Ovary (tissue), 9 donors: ENCODE measurements around the gene CCDC60. TPM values are rescaled to one million over a fixed set of nuclear protein-coding genes. Genes with fewer than 3 reads are reported as not detected.

Source experiments
- DNase-seq, 5 donors: peaks; one replicate each; pipeline ENCODE4 v3.0.0-alpha.2; 2019 to 2020
- H3K27ac ChIP-seq, 2 donors: fragments of 200-600 bp; one replicate each; pipeline versions ENCODE4 v1.5.1 to v1.8.0; 2019 to 2022
- H3K27me3 ChIP-seq: fragments of 200-600 bp; one replicate; pipeline ENCODE4 v1.8.0; 2022
- H3K36me3 ChIP-seq: fragments of 200-600 bp; sonication (generic); one replicate; pipeline ENCODE4 v1.5.1; 2019
- H3K4me1 ChIP-seq: one replicate; pipeline ENCODE4 v1.8.1; 2013; ENCODE audit warnings: mild to moderate bottlenecking, moderate library complexity; ENCODE audit not compliant: insufficient read depth
- H3K4me3 ChIP-seq: fragments of 200-600 bp; sonication (generic); one replicate; pipeline ENCODE4 v1.5.1; 2017
- H3K9me3 ChIP-seq, 2 donors: fragments of 200-600 bp in 1 of 2; sonication (generic) in 1 of 2; one replicate each; pipeline versions ENCODE4 v1.5.1 to v1.8.1; 2013 to 2019; ENCODE audit warnings: mild to moderate bottlenecking in 1 of 2, moderate library complexity in 1 of 2
- CTCF ChIP-seq, 3 donors: fragments of 450-650 bp in 2 of 3; fragments of 200-600 bp in 1 of 3; IDR thresholded peaks; one replicate each; pipeline versions ENCODE4 v1.5.1 to v1.8.0; 2016 to 2022; ENCODE audit warnings: antibody characterized with exemption in 3 of 3, mild to moderate bottlenecking in 1 of 3
- EP300 ChIP-seq: sonication (generic); formaldehyde crosslinking; IDR thresholded peaks from one replicate; pipeline ENCODE4 v1.6.1; 2017; ENCODE audit warnings: antibody characterized with exemption
- POLR2A ChIP-seq: fragments of 450-650 bp; IDR thresholded peaks from one replicate; pipeline ENCODE4 v1.6.1; 2017; ENCODE audit warnings: antibody characterized with exemption, mild to moderate bottlenecking, moderate library complexity
- WGBS, 3 donors: extraction: QIAGEN DNeasy Blood & Tissue Kit in 1 of 3; methylation state at CpG; one replicate each; pipeline versions ENCODE4 v1.1.5 to v1.1.7; 2013 to 2017; 5-methylcytosine and 5-hydroxymethylcytosine counted together
- intact Hi-C, 4 donors: fragments of 100-400 bp; cut with DNase I; formaldehyde crosslinking; loops; one replicate each; pipeline versions ENCODE4 v1.11.0 to v1.15.1; 2022 to 2023
- polyA plus RNA-seq, 2 donors: library from polyadenylated mRNA; stranded (reverse); fragments of 200-250 nt in 1 of 2; fragments of 350-450 nt in 1 of 2; fragmentation: Illumina TruSeq in 1 of 2; extraction: RNeasy Lipid Tissue Mini Kit (QIAGEN cat#74804) in 1 of 2; gene quantifications; one replicate each; pipeline ENCODE4 v1.2.3, GENCODE V29; 2013 to 2014
- total RNA-seq, 7 donors: library from RNA; depleted of rRNA in 2 of 7; stranded (reverse); fragments of >200 nt in 2 of 7; fragmentation: NEBNext Ultra II Directional in 3 of 7; extraction: Animal tissue kit (Norgen Biotek cat#: 25700) in 3 of 7; gene quantifications; one replicate each; pipeline versions ENCODE4 v1.1.0 to v1.2.4, GENCODE V29; 2016 to 2023
- donor health status: DM: no; HTN: no; CAD: no; lungs with moderate emphysema.
- donor health status: DM: no; HTN: no; CAD: no.
- donor health status: Bipolar disorder and iron deficiency.
- donor health status: DM: yes; HTN: yes; CAD: no.
- donor health status: DM: no; HTN: no; CAD: no.
- donor health status: DM: yes; HTN: yes; CAD: no.

CCDC60 gene
- total and polyA plus RNA-seq, 9 donors, result 0.32 to 9.1 (median 0.59) TPM; not detected in 3

- no peaks in the 10 kb centered on the region for H3K4me1 ChIP-seq
- TF ChIP-seq EP300 (no peak), CTCF (IDR thresholded peaks at IDR 0.05) (no peak), POLR2A (no peak)
- DNase-seq, result no peak
- intact Hi-C loops, result no loop called here
- H3K4me3 ChIP-seq, result no peak overlapping the region
- H3K36me3 ChIP-seq, result no peaks in the 10 kb centered on the region
- no peaks in the 10 kb centered on the region for H3K27me3 ChIP-seq
- no peaks in the 10 kb centered on the region for H3K9me3 ChIP-seq
- 40 to 60% (median 57%) methylated on average over 7 of the region's 7 CpGs for WGBS, 3 donors
- H3K27ac ChIP-seq, result no peak overlapping the region
These were observed 12.2 kb upstream of the CCDC60 start for GRCh38 chr12:119322301-119322723.

GRCh38 chr12:119325813-119326212 is 8.7 kb upstream of the CCDC60 start:
- WGBS, 3 donors, result 26 to 34% (median 29%) methylated on average over 1 of the region's 1 CpG
- Histone ChIP-seq H3K4me1 (no peaks in the 10 kb centered on the region), H3K27ac (no peak overlapping the region), H3K9me3 (no peaks in the 10 kb centered on the region), H3K4me3 (no peak overlapping the region), H3K27me3 (no peaks in the 10 kb centered on the region), H3K36me3 (no peaks in the 10 kb centered on the region)
- intact Hi-C loops, result no loop called here
- TF ChIP-seq POLR2A (no peak), CTCF (IDR thresholded peaks at IDR 0.05) (no peak), EP300 (no peak)
- DNase-seq, result no peak

GRCh38 chr12:119326341-119326740 is 8.2 kb upstream of the CCDC60 start:
- no peak overlapping the region for H3K27ac ChIP-seq
- no peak for DNase-seq
- no peak overlapping the region for H3K4me3 ChIP-seq
- H3K4me1 ChIP-seq, result no peaks in the 10 kb centered on the region
- intact Hi-C loops, result no loop called here
- no peaks in the 10 kb centered on the region for H3K9me3 ChIP-seq
- no peaks in the 10 kb centered on the region for H3K27me3 ChIP-seq
- no peaks in the 10 kb centered on the region for H3K36me3 ChIP-seq
- no peak for TF ChIP-seq EP300

GRCh38 chr12:119327471-119327870 is 7.1 kb upstream of the CCDC60 start:
- intact Hi-C loops, result no loop called here
- H3K4me1 ChIP-seq, result no peaks in the 10 kb centered on the region
- no peak for TF ChIP-seq CTCF (IDR thresholded peaks at IDR 0.05)
- TF ChIP-seq POLR2A, result no peak
- TF ChIP-seq EP300, result no peak
- no peak overlapping the region for H3K27ac ChIP-seq
- 9 to 17% (median 9%) methylated on average over 6 of the region's 6 CpGs for WGBS, 3 donors
- H3K9me3 ChIP-seq, result no peaks in the 10 kb centered on the region
- no peaks in the 10 kb centered on the region for H3K36me3 ChIP-seq
- H3K27me3 ChIP-seq, result no peaks in the 10 kb centered on the region
- no peak overlapping the region for H3K4me3 ChIP-seq
- DNase-seq, result no peak

GRCh38 chr12:119328111-119328510 is 6.4 kb upstream of the CCDC60 start:
- no peaks in the 10 kb centered on the region for H3K4me1 ChIP-seq
- no peak overlapping the region for H3K27ac ChIP-seq
- TF ChIP-seq POLR2A (no peak), EP300 (no peak)

More at GRCh38 chr12:119328111-119328510, 6.4 kb upstream of the CCDC60 start:
- peak in 1 of 5 donors; percentile 16 for DNase-seq
- Histone ChIP-seq H3K27me3 (no peaks in the 10 kb centered on the region), H3K4me3 (no peak overlapping the region), H3K36me3 (no peaks in the 10 kb centered on the region), H3K9me3 (no peaks in the 10 kb centered on the region)
- intact Hi-C loops, result no loop called here
- 50 to 54% (median 51%) methylated on average over 3 of the region's 3 CpGs for WGBS, 3 donors
